ENCODE measurements around the gene LSAMP.

- TF ChIP-seq CTCF (IDR thresholded peaks at IDR 0.05; ENCODE audit: low read depth, low read length), result no peak
- no peak for TF ChIP-seq EZH2phosphoT487 (IDR thresholded peaks at IDR 0.05; ENCODE audit: low read depth)
Measured at GRCh38 chr3:115803661-115804060, 641.6 kb downstream of the LSAMP start.
